GM19467 (cell line): ENCODE measurements around the gene MYMK.

ENCODE experiments used
- ATAC-seq: cut with Tn5 transposase; IDR thresholded peaks from one replicate; pipeline ENCODE4 v1.9.1; 2021; ENCODE audit warnings: mild to moderate bottlenecking, moderate library complexity; ENCODE audit not compliant: unreplicated experiment

MYMK gene

DNA sequence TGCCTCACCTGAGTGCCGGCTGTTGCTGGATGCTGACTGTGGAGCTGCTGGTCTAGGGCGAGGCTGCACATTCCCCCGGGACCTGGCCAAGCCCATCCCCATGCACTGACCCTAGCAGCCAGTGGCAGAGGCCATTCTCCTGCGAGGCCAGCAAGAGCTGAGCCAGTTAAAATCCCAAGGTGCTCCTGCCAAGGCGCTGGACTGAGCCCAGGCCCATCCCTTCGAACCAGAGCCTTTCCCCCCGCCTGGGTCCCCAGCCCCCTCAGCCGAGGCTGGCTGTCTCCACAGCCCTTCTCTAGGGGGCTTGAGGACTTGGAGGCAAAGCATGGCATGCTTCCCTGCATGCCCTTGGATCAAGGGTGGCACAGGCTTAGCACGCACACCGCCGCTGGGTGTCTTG is 11.3 kb upstream of the MYMK start:
- ATAC-seq, result no peak

- ATAC-seq, result no peak
Observed at GRCh38 chr9:133535306-133535877, 10.6 kb upstream of the MYMK start.

- ATAC-seq, result no peak
Observed at GRCh38 chr9:133534346-133535291, 9.9 kb upstream of the MYMK start, which contains the start of gene ADAMTSL2. ADAMTSL2 (plus strand) TSS chr9:133534704; CDS start chr9:133536713, 2,009 bp downstream.

DNA sequence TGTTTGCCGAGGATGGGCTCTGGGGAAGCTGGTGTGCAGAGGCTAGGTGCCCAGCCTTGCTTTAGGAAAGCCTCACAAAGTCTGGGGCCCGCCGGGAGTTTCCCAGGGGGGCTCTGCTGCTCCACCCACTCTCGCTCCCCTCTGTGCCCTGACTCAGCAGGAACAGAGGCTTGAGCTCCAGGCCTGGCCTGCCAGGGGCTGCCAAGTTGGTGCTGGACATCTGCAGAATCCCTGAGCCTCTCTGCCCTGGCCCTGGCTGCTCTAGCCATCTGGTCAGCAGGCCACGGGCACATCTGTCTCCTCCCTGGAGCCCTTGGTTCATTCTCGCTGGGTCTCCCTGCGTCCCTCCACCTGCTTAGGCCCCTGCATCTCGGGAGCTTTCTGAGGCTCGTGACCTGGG is 9.1 kb upstream of the MYMK start:
- no peak for ATAC-seq

- ATAC-seq, result no peak
Observed at GRCh38 chr9:133532937-133533668, 8.3 kb upstream of the MYMK start.

- ATAC-seq, result no peak
Observed at GRCh38 chr9:133531293-133531692, 6.5 kb upstream of the MYMK start.

DNA sequence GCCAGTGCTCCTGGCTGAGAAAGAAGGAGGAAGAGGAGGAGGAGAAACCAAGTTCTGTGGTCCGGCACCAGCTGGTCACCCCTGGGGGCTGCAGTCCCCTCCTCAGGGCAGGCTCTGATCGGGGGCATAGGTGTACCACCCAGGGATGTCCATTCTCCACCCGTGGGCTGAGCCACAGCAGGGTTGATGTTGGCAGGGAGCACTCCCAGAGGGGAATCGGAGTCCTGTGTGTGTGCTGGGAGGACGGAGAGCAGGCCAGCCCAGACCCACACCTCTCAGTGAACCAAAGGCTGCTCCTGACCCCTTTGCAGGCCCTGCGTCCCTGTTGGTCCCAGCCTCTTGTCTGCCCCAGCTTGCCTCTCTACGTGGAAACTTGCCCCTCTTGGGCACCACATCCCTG is 5.1 kb upstream of the MYMK start:
- ATAC-seq, result no peak

DNA sequence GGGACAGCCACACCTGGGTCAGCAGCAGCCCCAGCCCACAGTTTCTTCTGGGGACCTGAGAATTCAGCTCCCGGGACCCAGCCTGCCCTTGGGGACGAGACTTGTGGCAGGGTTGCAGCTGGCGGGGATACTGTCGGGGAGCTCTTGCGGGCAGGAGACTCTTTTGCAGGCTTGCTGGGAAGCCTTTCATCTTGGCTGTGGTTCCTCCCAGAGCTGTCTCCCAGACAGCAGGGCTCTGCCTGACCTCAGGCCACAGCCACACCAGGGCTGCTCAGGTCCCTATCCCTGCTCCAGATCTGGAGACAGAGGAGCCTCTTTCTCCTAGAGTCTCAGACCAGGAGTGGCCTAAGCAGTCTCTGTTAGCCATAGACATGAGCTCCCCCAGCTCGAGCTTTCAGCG is 4.7 kb upstream of the MYMK start:
- ATAC-seq, result no peak

GRCh38 chr9:133528876-133529241 is 4.1 kb upstream of the MYMK start:
- ATAC-seq, result no peak

GRCh38 chr9:133528001-133528875 is 3.5 kb upstream of the MYMK start:
- ATAC-seq, result no peak

- ATAC-seq, result no peak
Observed at GRCh38 chr9:133527444-133527920, 2.7 kb upstream of the MYMK start.

DNA sequence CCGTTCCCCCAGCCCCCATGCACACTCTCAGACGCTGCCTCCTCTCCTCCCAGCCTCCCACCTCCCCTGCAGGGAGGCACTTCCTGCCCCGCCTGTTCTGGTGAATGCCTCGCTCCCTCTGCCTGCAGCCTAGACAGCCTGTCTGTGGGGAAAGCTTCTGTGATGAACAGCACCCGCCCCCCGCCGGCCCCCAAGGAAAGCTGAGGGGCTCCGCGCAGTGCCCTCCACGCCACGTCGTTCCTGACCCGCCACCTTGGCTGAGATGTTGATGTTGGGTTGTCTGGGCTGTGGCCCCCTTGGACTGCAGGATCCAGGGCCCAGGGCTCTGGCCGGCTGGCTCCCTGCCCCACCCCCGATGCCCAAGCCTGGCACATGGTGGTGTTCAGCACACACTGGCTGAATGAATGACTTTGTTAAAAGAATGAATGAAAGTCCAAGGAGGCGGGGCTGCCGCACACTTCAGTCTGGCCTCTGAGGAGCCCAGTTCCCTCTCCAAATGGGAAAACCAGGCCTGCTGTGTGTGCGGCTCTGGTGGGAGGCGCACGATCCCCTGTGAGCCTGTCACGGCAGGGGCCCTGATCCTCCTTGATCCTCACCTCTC is 2.1 kb upstream of the MYMK start:
- no peak for ATAC-seq

DNA sequence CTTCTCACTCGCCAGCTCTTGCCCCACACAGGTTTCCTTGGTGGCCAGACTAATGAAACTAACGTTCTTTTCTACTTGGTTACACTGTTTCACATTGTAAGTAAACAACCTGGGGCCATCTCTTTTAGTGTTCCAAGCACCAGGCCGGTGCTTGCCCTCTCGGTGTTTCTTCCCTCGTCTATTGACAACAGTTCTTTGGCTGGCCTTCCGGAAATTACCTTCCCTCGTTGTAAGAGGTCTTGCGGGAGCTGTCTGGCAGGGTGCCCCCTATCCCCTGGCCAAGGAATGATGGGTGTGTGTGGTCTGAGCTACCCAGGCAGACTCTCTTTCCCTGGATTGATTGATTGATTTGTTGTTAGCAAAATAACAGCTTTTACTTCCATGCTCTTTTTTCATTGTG is 918 bp upstream of the MYMK start:
- no peak for ATAC-seq

DNA sequence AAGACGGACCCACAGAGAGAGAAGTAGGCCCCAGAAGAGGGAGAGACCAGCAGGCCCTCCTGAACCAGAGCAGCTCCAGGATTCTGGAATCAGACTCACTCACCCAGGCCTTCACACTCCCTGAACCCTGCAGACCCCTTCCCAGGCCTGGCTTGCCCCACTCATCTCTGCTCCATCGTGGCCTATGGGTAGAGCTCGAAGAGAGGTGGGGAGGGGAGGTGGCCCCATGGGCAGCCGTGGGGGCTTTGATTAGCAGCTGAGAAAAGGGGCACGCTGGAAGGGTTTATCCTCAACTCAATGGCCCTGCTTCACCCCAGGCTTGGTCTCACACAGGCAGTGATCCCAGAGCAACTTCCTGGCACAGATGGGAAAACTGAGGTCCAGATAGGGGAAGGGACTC is 613 bp downstream of the MYMK start:
- no peak for ATAC-seq

- no peak for ATAC-seq
Observed at GRCh38 chr9:133523106-133523505, 1.7 kb downstream of the MYMK start.

DNA sequence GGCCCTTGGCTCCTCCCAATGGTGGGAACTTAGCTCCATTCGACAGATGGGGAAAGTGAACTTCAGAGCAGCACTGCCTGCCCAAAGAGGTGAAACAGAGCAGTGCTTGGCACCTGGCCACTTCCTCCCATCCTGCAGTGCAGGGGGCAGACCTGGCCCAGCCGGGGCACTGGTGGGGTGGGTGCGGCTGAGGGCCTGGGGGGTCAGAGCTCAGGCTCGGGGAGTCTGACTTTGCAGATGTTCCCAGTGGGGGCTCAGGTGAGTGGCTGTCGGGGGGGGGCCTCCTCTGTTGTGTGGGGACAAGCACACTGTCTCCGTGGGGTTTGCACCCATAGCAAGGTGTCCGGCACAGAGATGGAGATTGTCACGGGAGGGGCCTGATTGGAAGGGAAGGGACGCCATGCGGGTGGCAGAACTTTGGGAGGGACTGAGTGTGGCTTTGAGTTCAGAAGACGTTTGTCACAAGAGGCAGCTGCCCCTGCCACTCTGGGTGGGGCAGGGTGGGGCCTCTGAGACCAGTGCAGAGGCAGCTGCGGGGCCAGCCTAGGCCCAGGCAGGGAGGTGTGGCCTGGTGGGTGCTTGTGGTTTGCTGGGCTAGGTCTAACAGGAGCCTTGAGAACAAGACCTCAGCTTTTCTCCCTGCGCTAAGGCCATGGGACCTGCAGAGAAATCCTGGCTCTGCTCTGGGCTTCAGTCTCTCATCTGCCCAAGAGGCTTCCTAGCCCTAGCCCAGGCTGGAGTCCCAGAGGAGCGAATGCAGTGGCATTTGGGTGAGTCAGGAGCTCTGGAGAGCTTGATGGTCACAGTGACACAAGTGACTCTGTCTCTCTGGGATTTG is 2.5 kb downstream of the MYMK start:
- no peak for ATAC-seq

GRCh38 chr9:133521122-133522072 is 3.4 kb downstream of the MYMK start:
- ATAC-seq, result no peak

DNA sequence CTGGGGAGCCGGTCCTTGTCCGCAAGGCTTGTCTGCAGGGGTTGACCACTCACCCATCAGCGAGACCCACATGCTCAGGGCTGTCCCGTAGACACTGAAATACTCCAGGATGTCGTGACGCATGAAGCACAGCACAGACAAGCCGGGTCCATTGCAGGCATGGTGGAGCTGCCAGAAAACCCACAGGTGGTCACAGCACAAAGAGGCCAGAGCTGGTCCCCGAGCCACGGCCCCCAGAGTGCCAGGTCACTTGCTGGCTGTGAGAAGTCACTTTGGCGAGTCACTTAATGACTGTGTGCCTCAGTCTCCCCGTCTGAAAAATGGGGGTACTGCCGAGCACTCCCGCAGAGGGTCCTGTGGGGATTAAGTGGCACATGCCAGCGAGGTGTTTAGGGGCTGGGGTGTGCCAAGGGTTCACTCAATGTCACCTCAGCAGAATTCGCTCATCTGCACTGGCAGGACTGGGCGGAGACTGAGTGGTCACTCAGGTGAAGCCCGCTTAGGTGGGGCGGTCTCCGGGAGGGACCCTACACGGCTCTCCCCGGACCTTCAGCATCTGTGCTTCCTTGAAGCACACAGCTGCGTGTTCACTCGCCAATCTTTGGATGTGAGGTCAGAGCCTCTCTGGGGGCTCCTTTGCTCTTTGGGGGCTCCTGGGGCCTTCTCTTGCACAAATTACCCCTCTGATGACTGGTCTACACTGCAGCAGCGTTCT is 4.5 kb downstream of the MYMK start:
- ATAC-seq, result no peak
